ENCODE measurements around the gene TEX2.

TEX2 gene

GRCh38 chr17:64158831-64159590 lies 104.0 kb downstream of the TEX2 start:
- no peak for DNase-seq (ENCODE audit: low read depth)

GRCh38 chr17:64158406-64158805 lies 104.7 kb downstream of the TEX2 start:
- DNase-seq (ENCODE audit: low read depth), result no peak

- no peak for DNase-seq (ENCODE audit: low read depth)
Measured at GRCh38 chr17:64157669-64158180, 105.3 kb downstream of the TEX2 start.

GRCh38 chr17:64156670-64157069 lies 106.4 kb downstream of the TEX2 start:
- DNase-seq (ENCODE audit: low read depth), result no peak

- DNase-seq (ENCODE audit: low read depth), result no peak
Measured at GRCh38 chr17:64155751-64156544, 107.1 kb downstream of the TEX2 start.

- DNase-seq (ENCODE audit: low read depth), result no peak
Measured at GRCh38 chr17:64155129-64155528, 107.9 kb downstream of the TEX2 start.

- DNase-seq (ENCODE audit: low read depth), result no peak
Measured at GRCh38 chr17:64154717-64155116, 108.3 kb downstream of the TEX2 start.

GRCh38 chr17:64154313-64154695 lies 108.8 kb downstream of the TEX2 start:
- no peak for DNase-seq (ENCODE audit: low read depth)

- no peak for DNase-seq (ENCODE audit: low read depth)
Measured at GRCh38 chr17:64153565-64154312, 109.3 kb downstream of the TEX2 start.

GRCh38 chr17:64152428-64153125 lies 110.5 kb downstream of the TEX2 start:
- no peak for DNase-seq (ENCODE audit: low read depth)

- DNase-seq (ENCODE audit: low read depth), result no peak
Measured at GRCh38 chr17:64151016-64151368, 112.1 kb downstream of the TEX2 start.

- DNase-seq (ENCODE audit: low read depth), result no peak
Measured at GRCh38 chr17:64150237-64151015, 112.6 kb downstream of the TEX2 start.

GRCh38 chr17:64149196-64149595 lies 113.9 kb downstream of the TEX2 start:
- no peak for DNase-seq (ENCODE audit: low read depth)

- no peak for DNase-seq (ENCODE audit: low read depth)
Measured at GRCh38 chr17:64148699-64149098, 114.4 kb downstream of the TEX2 start.

- DNase-seq (ENCODE audit: low read depth), result no peak
Measured at GRCh38 chr17:64148017-64148631, 114.9 kb downstream of the TEX2 start.

GRCh38 chr17:64147110-64148016 lies 115.7 kb downstream of the TEX2 start:
- DNase-seq (ENCODE audit: low read depth), result no peak

- DNase-seq (ENCODE audit: low read depth), result no peak
Measured at GRCh38 chr17:64146418-64147109, 116.5 kb downstream of the TEX2 start.

- peak; percentile 85 for DNase-seq (ENCODE audit: low read depth)
Measured at GRCh38 chr17:64145751-64146417, 117.2 kb downstream of the TEX2 start.

GRCh38 chr17:64145375-64145750 lies 117.7 kb downstream of the TEX2 start:
- DNase-seq (ENCODE audit: low read depth), result no peak
